ENCODE results near the gene MPRIP. TPM values are rescaled to one million over a fixed set of nuclear protein-coding genes. Genes with fewer than 3 reads are reported as not detected.

Gene MPRIP
- total RNA-seq, 1 experiment from 2014 or later = 258 TPM

DNA sequence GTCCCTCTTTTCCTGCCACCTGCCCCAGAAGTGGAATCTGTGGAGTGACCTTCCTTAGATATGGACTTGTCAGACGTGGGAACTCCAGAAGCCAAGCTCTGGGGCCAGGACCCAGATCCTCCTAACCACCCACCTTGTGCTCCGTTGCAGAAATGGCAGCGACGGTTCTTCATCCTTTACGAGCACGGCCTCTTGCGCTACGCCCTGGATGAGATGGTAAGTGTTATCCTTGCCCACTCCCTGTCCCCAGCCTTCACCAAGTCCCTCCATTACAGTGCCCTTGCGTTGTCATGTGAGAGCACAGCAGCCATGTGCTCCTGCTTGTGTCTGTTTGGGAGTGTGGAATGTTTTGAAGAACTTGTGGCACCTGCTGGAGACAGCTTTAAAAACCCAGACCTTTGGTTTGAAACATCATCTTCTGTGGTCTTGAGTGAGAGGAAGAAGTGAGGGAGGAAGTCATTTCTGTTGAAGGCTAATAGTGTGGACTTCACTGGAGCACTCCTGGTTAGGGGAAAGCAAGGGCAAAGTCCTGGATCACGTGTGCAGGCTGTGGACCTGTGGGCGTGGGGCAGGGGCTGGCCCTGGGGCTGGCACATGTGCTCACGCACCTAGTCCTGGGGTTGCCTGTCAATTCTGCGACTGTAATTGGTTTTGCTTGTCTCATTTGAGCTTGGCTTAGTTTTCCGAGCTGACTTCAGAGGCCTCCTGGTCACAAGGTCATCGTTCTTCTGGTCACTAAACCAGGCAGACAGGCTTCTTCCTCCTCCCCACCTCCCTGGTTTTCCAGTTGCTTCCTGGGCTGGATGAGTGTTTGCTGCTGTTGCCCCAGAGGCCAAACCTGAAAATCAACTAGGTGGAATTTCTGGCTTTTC lies 35.8 kb downstream of the MPRIP start:
- H3K79me2 ChIP-seq (ENCODE audit: insufficient read depth, low read length) = peaks cover 96% of the 10 kb centered on the region
- H3K36me3 ChIP-seq (ENCODE audit: control insufficient read depth in 1 of 2, insufficient read depth in 2 of 2, low read length in 2 of 2) = peaks cover 13 to 35% of the 10 kb centered on the region in 2 experiments; a peak in 3 of 4 replicates
- no peaks in the 10 kb centered on the region for H3K27me3 ChIP-seq (ENCODE audit: insufficient read depth, low read length)
- ChIA-PET RAD21 (ENCODE audit: low non-redundant PET in 1 of 2, low total read pairs in 2 of 2, uncharacterized antibody in 2 of 2, unreplicated experiment in 2 of 2) (no interaction called here), CTCF (no interaction called here), POLR2A (no interaction called here)
- TF ChIP-seq YY1 (IDR thresholded peaks at IDR 0.05; ENCODE audit: extremely low read depth, insufficient replicate concordance, low read depth, low read length) (no peak), ZNF274 (IDR thresholded peaks at IDR 0.05; ENCODE audit: low read depth, low read length) (no peak), RAD21 (IDR thresholded peaks at IDR 0.05; ENCODE audit: low read depth) (no peak), POLR2AphosphoS5 (IDR thresholded peaks at IDR 0.05; ENCODE audit: low read depth, low read length) (no peak), MAX (IDR thresholded peaks at IDR 0.05) (no peak), POLR2A (IDR thresholded peaks at IDR 0.05; ENCODE audit: borderline replicate concordance, extremely low read depth, insufficient read depth, insufficient read length) (no peak), JUND (IDR thresholded peaks at IDR 0.05) (no peak), EZH2 (IDR thresholded peaks at IDR 0.05) (no peak), EGR1 (IDR thresholded peaks at IDR 0.05; ENCODE audit: low read depth) (no peak), ELF1 (IDR thresholded peaks at IDR 0.05; ENCODE audit: borderline replicate concordance, low read depth) (no peak), EZH2phosphoT487 (IDR thresholded peaks at IDR 0.05; ENCODE audit: borderline replicate concordance) (no peak), ATF3 (IDR thresholded peaks at IDR 0.05) (no peak), FOSL1 (IDR thresholded peaks at IDR 0.05; ENCODE audit: low read depth) (no peak), TCF7L2 (IDR thresholded peaks at IDR 0.05; ENCODE audit: borderline replicate concordance, extremely low read depth, insufficient read depth, insufficient read length) (no peak)
- TF ChIP-seq, protein P1, sequence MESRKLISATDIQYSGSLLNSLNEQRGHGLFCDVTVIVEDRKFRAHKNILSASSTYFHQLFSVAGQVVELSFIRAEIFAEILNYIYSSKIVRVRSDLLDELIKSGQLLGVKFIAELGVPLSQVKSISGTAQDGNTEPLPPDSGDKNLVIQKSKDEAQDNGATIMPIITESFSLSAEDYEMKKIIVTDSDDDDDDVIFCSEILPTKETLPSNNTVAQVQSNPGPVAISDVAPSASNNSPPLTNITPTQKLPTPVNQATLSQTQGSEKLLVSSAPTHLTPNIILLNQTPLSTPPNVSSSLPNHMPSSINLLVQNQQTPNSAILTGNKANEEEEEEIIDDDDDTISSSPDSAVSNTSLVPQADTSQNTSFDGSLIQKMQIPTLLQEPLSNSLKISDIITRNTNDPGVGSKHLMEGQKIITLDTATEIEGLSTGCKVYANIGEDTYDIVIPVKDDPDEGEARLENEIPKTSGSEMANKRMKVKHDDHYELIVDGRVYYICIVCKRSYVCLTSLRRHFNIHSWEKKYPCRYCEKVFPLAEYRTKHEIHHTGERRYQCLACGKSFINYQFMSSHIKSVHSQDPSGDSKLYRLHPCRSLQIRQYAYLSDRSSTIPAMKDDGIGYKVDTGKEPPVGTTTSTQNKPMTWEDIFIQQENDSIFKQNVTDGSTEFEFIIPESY (IDR thresholded peaks at IDR 0.05; ENCODE audit: extremely low read depth, insufficient replicate concordance, low read length) = no peak
- H3K4me2 ChIP-seq (ENCODE audit: low read length) = no peak overlapping the region
- no peaks in the 10 kb centered on the region for H3K9me3 ChIP-seq (ENCODE audit: control insufficient read depth in 1 of 2, insufficient read depth in 1 of 2, low read depth in 1 of 2, low read length in 2 of 2)
- no peak for DNase-seq (ENCODE audit: low read depth, low spot score)
- H3K9ac ChIP-seq (ENCODE audit: low read length) = no peak overlapping the region
- peaks cover 0 to 10% of the 10 kb centered on the region in 2 experiments; a peak in 1 of 4 replicates for H3K4me1 ChIP-seq (ENCODE audit: control insufficient read depth in 1 of 2, insufficient read depth in 2 of 2, low read length in 2 of 2)
- H2AFZ ChIP-seq (ENCODE audit: low read depth, low read length, poor library complexity, severe bottlenecking) = no peak overlapping the region
- no peak for ATAC-seq
- peaks cover 7% of the 10 kb centered on the region for H4K20me1 ChIP-seq (ENCODE audit: insufficient read depth)
- BruUV-seq (replicated peaks) = no TSS peak
- no peak overlapping the region for H3K4me3 ChIP-seq (replicated peaks in 1 of 2; ENCODE audit: low read depth in 1 of 2, low read length in 2 of 2)
- no peaks in the 10 kb centered on the region for H3K9me2 ChIP-seq (ENCODE audit: insufficient read depth)
- H3K27ac ChIP-seq (ENCODE audit: low read depth, low read length) = no peak overlapping the region
- intact Hi-C loops (cut with micrococcal nuclease) = no loop called here
